ACC112 (cell line): Measurements from ENCODE around the gene GPRIN3.
"Not testable (repeated sequence)": the region's sequence is repeated elsewhere in the genome, so short reads cannot be mapped to it uniquely, and the experiment has no call there.

Experiments used
- H2AFZ ChIP-seq: fragments of 200-600 bp; sonication (generic); one replicate; pipeline ENCODE4 v1.6.0; 2017; ENCODE audit warnings: antibody characterized with exemption, low read length; ENCODE audit not compliant: unreplicated experiment
- H3K27ac ChIP-seq: fragments of 200-600 bp; sonication (generic); 2 replicates; pipeline ENCODE4 v1.5.1; 2014; ENCODE audit warnings: low read depth, mild to moderate bottlenecking, antibody characterized with exemption, low read length, moderate library complexity
- H3K27me3 ChIP-seq: fragments of 200-600 bp; sonication (generic); 2 replicates; pipeline ENCODE4 v1.6.1; 2014; ENCODE audit warnings: mild to moderate bottlenecking, antibody characterized with exemption, low read length, moderate library complexity, mixed read lengths; ENCODE audit not compliant: insufficient read depth
- H3K36me3 ChIP-seq: fragments of 200-600 bp; sonication (generic); 2 replicates; pipeline ENCODE4 v1.6.1; 2016; ENCODE audit warnings: mild to moderate bottlenecking, antibody characterized with exemption, low read length, moderate library complexity, mixed read lengths; ENCODE audit not compliant: insufficient read depth
- H3K4me1 ChIP-seq: fragments of 200-600 bp; sonication (generic); one replicate; pipeline ENCODE4 v1.6.1; 2016; ENCODE audit warnings: low read length, mixed read lengths; ENCODE audit not compliant: insufficient read depth, unreplicated experiment, control insufficient read depth
- H3K4me3 ChIP-seq: fragments of 200-600 bp; sonication (generic); 2 replicates; pipeline ENCODE4 v1.5.1; 2014; ENCODE audit warnings: mild to moderate bottlenecking, low read depth, low read length
- H3K79me2 ChIP-seq: fragments of 200-600 bp; sonication (generic); one replicate; pipeline ENCODE4 v1.6.0; 2016; ENCODE audit warnings: low read length; ENCODE audit not compliant: control insufficient read depth, unreplicated experiment, insufficient read depth

The GPRIN3 gene

DNA sequence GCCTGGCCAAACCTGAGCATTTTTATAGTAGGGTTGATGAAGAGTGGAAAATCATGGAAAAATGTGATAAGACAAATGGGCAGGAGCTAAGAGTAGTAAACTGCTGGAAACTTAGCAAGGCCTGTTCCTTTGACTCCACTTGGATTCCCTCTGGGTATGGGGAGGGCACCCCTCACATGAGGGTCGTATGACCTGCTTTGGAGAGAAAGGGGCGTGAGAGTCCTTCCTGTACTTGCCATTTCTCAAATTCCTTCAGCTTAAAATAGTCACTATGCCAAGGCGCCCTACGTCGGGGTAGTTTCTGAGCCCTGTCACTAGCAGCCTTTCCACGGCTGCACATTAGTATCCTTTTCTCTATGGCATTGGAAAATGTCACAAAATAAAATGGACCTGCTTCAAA, 49.1 kb downstream of the GPRIN3 start:
- Histone ChIP-seq H3K4me1 (no peaks in the 10 kb centered on the region), H3K79me2 (no peaks in the 10 kb centered on the region), H3K27ac (no peak overlapping the region)

DNA sequence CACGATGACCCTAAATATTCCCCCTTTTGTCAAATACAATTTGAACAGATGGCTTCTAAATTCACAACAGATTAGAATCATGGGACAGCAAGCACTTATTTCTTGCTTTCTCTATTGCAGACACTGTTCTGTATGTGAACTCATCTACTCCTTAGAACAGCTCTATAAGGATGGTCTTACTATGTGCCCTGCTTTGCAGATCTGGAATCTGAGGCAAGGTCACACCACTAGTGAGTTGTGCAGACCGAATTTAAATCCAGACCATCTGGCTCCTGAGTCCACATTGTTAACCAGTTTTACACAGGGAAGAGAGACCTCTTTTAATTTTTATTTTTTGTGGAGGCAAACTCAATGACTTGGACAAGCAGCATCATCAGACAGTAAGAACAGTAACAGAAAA, 50.2 kb downstream of the GPRIN3 start:
- Histone ChIP-seq H3K4me3 (no peak overlapping the region), H3K27me3 (peaks cover 63% of the 10 kb centered on the region), H3K4me1 (no peaks in the 10 kb centered on the region), H2AFZ (no peak overlapping the region), H3K27ac (no peak overlapping the region), H3K36me3 (no peaks in the 10 kb centered on the region), H3K79me2 (no peaks in the 10 kb centered on the region)

More for the DNA sequence above, 49.1 kb downstream of the GPRIN3 start:
- Histone ChIP-seq H3K4me3 (no peak overlapping the region), H3K36me3 (no peaks in the 10 kb centered on the region), H3K27me3 (peaks cover 54% of the 10 kb centered on the region), H2AFZ (no peak overlapping the region)

DNA sequence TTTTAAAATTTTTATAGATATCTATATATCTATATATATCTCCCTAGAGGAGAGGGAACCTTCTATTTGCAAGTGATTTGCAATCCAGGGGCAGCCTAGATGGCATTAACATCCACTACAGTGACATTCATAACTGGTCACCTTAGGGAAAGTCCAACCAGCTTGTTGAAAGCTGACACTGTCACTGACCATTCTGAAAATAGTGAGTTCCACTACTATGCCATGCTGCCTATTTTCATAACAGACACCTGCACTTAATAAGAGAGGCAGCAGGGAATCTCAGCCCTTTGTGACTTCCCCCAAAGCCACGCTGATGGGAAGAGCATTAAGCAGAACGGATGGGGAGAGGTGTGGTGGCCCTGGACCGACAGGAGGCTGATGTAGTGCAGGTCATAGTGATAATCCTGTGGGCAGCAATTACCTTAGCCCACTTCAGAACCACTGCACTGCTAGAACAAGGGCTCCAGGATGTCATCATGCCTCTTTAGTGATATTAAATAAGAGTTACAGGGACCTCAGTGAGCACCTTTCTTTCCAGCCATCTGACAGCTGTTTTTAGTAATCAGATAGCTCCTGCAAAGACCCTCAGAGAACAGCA, 51.3 kb downstream of the GPRIN3 start:
- Histone ChIP-seq H3K27ac (no peak overlapping the region), H3K79me2 (no peaks in the 10 kb centered on the region), H3K4me3 (no peak overlapping the region), H2AFZ (no peak overlapping the region), H3K4me1 (no peaks in the 10 kb centered on the region), H3K36me3 (no peaks in the 10 kb centered on the region), H3K27me3 (peaks cover 67% of the 10 kb centered on the region)

GRCh38 chr4:89254847-89255246, 52.8 kb downstream of the GPRIN3 start:
- H3K27me3 ChIP-seq, result peaks cover 65% of the 10 kb centered on the region
- H3K4me1 ChIP-seq, result no peaks in the 10 kb centered on the region
- no peak overlapping the region for H3K27ac ChIP-seq
- H2AFZ ChIP-seq, result no peak overlapping the region
- no peaks in the 10 kb centered on the region for H3K36me3 ChIP-seq
- H3K4me3 ChIP-seq, result no peak overlapping the region
- H3K79me2 ChIP-seq, result no peaks in the 10 kb centered on the region

DNA sequence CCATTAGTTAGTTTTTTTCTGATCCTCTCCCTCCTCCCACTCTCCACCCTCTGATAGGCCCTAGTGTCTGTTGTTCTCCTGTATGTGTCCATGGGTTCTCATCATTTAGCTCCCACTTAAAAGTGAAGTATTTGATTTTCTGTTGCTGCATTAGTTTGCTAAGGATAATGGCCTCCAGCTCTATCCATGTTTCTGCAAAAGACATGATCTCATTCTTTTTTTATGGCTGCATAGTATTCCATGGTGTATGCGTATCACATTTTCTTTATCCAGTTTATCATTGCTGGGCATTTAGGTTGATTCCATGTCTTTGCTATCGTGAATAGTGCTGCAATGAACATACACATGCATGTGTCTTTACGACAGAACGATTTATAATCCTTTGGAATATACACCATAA, 53.3 kb downstream of the GPRIN3 start:
- H3K27me3 ChIP-seq, result peaks cover 65% of the 10 kb centered on the region
- not testable (repeated sequence) for H3K27ac ChIP-seq, H3K36me3 ChIP-seq, H2AFZ ChIP-seq, H3K4me1 ChIP-seq, H3K79me2 ChIP-seq, H3K4me3 ChIP-seq

DNA sequence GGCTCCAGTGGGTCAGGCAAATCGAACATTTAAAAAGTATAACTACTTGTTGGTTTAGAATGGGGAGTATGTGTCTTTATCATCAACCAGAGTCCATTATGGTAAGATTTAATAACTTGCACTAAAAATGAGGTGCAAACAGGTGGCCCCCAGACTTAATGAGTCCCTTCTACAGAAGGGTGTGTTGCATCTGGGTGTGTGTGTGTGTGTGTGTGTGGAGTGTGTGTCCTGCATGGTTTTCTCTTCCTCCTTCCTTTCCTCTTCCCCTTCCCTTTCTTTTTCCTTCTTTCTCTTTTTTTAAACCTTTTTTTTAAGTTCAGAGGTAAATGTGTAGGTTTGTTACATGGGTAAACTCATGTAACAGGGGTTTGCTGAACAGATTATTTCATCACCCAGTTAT, 53.7 kb downstream of the GPRIN3 start:
- no peak overlapping the region for H2AFZ ChIP-seq

DNA sequence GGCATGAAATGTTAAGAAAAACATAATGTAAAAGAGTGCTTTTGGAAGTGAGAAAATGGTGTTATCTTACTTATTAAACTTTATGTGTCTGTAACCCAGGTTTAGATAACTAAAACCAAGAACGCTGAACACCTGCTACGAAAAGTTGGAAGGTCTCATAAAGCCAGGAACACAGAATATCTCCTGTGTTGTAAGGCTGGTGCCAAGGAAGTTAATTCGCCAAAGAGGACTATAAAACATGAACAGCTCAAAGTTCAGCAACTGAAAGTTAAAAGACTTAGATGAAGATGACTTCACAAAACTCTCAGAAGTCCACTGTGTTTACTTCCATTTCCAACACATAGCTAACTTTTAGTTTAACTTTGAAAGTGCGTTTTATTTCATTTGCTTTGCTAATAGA, 54.3 kb downstream of the GPRIN3 start:
- no peaks in the 10 kb centered on the region for H3K4me1 ChIP-seq
- no peaks in the 10 kb centered on the region for H3K79me2 ChIP-seq
- H3K4me3 ChIP-seq, result no peak overlapping the region
- no peaks in the 10 kb centered on the region for H3K36me3 ChIP-seq
- peaks cover 61% of the 10 kb centered on the region for H3K27me3 ChIP-seq
- H3K27ac ChIP-seq, result no peak overlapping the region
- H2AFZ ChIP-seq, result no peak overlapping the region

More for the DNA sequence above, 53.7 kb downstream of the GPRIN3 start:
- H3K79me2 ChIP-seq, result no peaks in the 10 kb centered on the region
- H3K4me3 ChIP-seq, result no peak overlapping the region
- H3K27ac ChIP-seq, result no peak overlapping the region
- peaks cover 65% of the 10 kb centered on the region for H3K27me3 ChIP-seq
- H3K4me1 ChIP-seq, result no peaks in the 10 kb centered on the region
- no peaks in the 10 kb centered on the region for H3K36me3 ChIP-seq

DNA sequence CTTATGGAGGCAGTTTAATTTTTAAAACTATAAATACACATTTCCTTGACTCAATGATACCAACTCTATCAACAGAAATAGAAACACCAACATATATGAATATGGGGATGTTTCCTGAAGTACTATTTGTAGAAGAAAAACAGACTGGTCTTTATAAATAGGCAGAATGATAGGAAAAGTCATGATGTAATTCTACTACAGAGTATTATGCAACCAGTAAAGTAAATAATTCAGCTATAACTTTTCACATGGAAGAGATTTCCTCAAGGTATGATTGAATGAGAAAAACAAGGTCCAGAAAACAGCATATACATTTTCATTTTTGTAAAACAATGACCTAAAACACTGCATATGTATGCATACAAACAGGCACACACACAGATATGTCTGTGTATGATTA, 56.2 kb downstream of the GPRIN3 start:
- Histone ChIP-seq H3K4me3 (no peak overlapping the region), H3K4me1 (no peaks in the 10 kb centered on the region), H2AFZ (no peak overlapping the region), H3K27me3 (peaks cover 59% of the 10 kb centered on the region), H3K36me3 (no peaks in the 10 kb centered on the region), H3K27ac (no peak overlapping the region), H3K79me2 (no peaks in the 10 kb centered on the region)

DNA sequence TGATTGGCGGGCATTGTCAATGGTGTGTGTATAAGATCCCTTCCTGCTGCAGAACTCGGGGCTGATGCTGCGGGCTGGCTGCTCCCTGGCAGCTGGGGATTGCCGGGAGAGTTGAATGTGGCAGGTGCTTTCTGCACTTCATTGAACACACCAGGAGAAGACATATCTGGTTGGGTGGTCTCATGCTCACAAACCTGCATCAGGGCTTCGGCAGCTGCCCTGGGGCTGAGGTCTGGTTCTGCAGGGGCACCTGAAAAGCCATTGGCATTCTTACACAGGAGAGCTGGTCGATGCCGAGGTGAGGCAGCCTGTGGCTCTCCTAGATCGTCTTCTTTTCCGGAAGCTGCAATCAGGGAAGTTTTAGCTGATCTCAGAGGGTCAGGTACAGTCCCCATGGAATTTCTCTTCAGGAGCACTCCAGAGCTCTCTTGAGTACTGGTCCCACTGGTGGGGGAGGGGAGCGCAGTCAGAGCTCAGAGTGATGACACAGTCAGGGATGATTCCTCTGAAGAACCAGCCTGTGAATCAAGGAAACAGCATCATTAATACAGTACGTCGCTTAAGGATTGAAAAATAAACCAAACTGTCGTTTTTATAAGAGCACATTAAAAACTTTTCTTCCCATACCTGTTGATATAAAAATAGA, 57.8 kb downstream of the GPRIN3 start:
- H3K36me3 ChIP-seq, result no peaks in the 10 kb centered on the region
- H3K4me1 ChIP-seq, result no peaks in the 10 kb centered on the region
- H2AFZ ChIP-seq, result no peak overlapping the region
- H3K4me3 ChIP-seq, result no peak overlapping the region
- H3K79me2 ChIP-seq, result no peaks in the 10 kb centered on the region
- no peak overlapping the region for H3K27ac ChIP-seq
- H3K27me3 ChIP-seq, result peaks cover 45% of the 10 kb centered on the region

GRCh38 chr4:89249313-89249712, 58.3 kb downstream of the GPRIN3 start:
- Histone ChIP-seq H2AFZ (no peak overlapping the region), H3K36me3 (no peaks in the 10 kb centered on the region), H3K79me2 (no peaks in the 10 kb centered on the region), H3K4me3 (no peak overlapping the region), H3K27me3 (peaks cover 45% of the 10 kb centered on the region), H3K4me1 (no peaks in the 10 kb centered on the region), H3K27ac (no peak overlapping the region)

GRCh38 chr4:89248879-89249281, 58.7 kb downstream of the GPRIN3 start:
- no peak overlapping the region for H3K4me3 ChIP-seq
- no peak overlapping the region for H3K27ac ChIP-seq
- H3K4me1 ChIP-seq, result no peaks in the 10 kb centered on the region
- no peaks in the 10 kb centered on the region for H3K36me3 ChIP-seq
- H2AFZ ChIP-seq, result no peak overlapping the region
- H3K27me3 ChIP-seq, result peaks cover 45% of the 10 kb centered on the region
- no peaks in the 10 kb centered on the region for H3K79me2 ChIP-seq
